ENCODE measurements around the gene DPH5. TPM values are rescaled to one million over a fixed set of nuclear protein-coding genes. Genes with fewer than 3 reads are reported as not detected.

The DPH5 gene
- total and polyA plus RNA-seq, 2 donors (not counting 3 experiments of a cell fraction or from before 2014, with no cell fraction given), result 37.2 to 43.6 TPM

GRCh38 chr1:100998426-100998825, 27.2 kb downstream of the DPH5 start:
- dilution Hi-C loops (cut with MboI; ENCODE audit: extremely low pct_ligation_motif_present, low sequenced_read_pairs), result no loop called here
- FAIRE-seq (no peak), DNase-seq (ENCODE audit: low read depth, low spot score) (no peak)
- H3K9me1 ChIP-seq (replicated peaks; ENCODE audit: control insufficient read depth, extremely low read depth, insufficient read depth, low read length), result no peaks in the 10 kb centered on the region
- no TSS peak for BruUV-seq (replicated peaks)
- H3K9me3 ChIP-seq (replicated peaks; ENCODE audit: control insufficient read depth, insufficient read depth, low read length), result no peaks in the 10 kb centered on the region
- ChIA-PET POLR2A (no interaction called here), CTCF (no interaction called here)
- H3K27ac ChIP-seq (ENCODE audit: insufficient read depth, low read depth, low read length), result no peak overlapping the region
- H3K79me2 ChIP-seq (ENCODE audit: control insufficient read depth, insufficient read depth, low read length), result no peaks in the 10 kb centered on the region
- no peaks in the 10 kb centered on the region for H4K20me1 ChIP-seq (replicated peaks; ENCODE audit: control insufficient read depth, extremely low read depth, insufficient read depth, low read length)
- peaks cover 46% of the 10 kb centered on the region for H3K4me1 ChIP-seq (ENCODE audit: control insufficient read depth, extremely low read depth, insufficient read depth, low read length)
- no peak overlapping the region for H2AFZ ChIP-seq (ENCODE audit: low read depth, low read length)
- no peaks in the 10 kb centered on the region for H3K27me3 ChIP-seq (ENCODE audit: control insufficient read depth in 2 of 2, insufficient read depth in 2 of 2, low read length in 2 of 2)
- no peak overlapping the region for H3K4me3 ChIP-seq (replicated peaks in 1 of 3; ENCODE audit: insufficient read depth in 1 of 3, low read depth in 1 of 3, low read length in 3 of 3)
- H3K4me2 ChIP-seq (ENCODE audit: insufficient read depth, low read length), result no peak overlapping the region
- intact Hi-C loops (cut with micrococcal nuclease), result no loop called here
- H3K36me3 ChIP-seq (ENCODE audit: control insufficient read depth in 2 of 2, extremely low read depth in 1 of 2, insufficient read depth in 2 of 2, low read length in 2 of 2), result no peaks in the 10 kb centered on the region
- no peak for TF ChIP-seq POLR2AphosphoS5 (IDR thresholded peaks at IDR 0.05; ENCODE audit: insufficient read depth, low read depth, low read length)
- TF ChIP-seq JUN (IDR thresholded peaks at IDR 0.05; ENCODE audit: borderline replicate concordance, insufficient read depth, insufficient read length, low read depth), result no peak
- no peak for TF ChIP-seq FOS (IDR thresholded peaks at IDR 0.05; ENCODE audit: borderline replicate concordance, insufficient read depth, low read length)
- no peak for TF ChIP-seq EZH2 (IDR thresholded peaks at IDR 0.05; ENCODE audit: borderline replicate concordance, low read depth, low read length, severe bottlenecking)
- no peak for TF ChIP-seq GATA2 (IDR thresholded peaks at IDR 0.05; ENCODE audit: insufficient read depth, insufficient read length, low read depth, low read length)
- no peak for TF ChIP-seq MAX (IDR thresholded peaks at IDR 0.05; ENCODE audit: insufficient read depth, insufficient read length)
- no peak overlapping the region for H3K9ac ChIP-seq (replicated peaks; ENCODE audit: extremely low read depth, insufficient read depth, low read length)

Data from endothelial cell of umbilical vein (primary cell).